Calu3 (cell line): Measurements from ENCODE around the gene PCDHB8. TPM values are rescaled to one million over a fixed set of nuclear protein-coding genes. Genes with fewer than 3 reads are reported as not detected.
"Not testable (repeated sequence)": the region's sequence is repeated elsewhere in the genome, so short reads cannot be mapped to it uniquely, and the experiment has no call there.

ENCODE experiments used
- BruUV-seq: library from RNA; stranded (reverse); fragments of 400-500 nt; replicated peaks from 2 replicates; lab custom pipeline; 2021; lab: Mats Ljungman, UMichigan
- CTCF ChIA-PET: fragments of 300-600 bp; sonication (Branson Sonifier 250); formaldehyde crosslinking; loops from one replicate; lab custom pipeline; 2022; ENCODE audit warnings: antibody characterized with exemption; lab: Charles Lee
- DNase-seq: peaks from one replicate; pipeline ENCODE4 v3.0.0; 2022
- H3K27ac Mint-ChIP-seq: one replicate; pipeline ENCODE4 v1.8.0; 2022; ENCODE audit warnings: mixed read lengths; ENCODE audit not compliant: unreplicated experiment
- H3K27me3 Mint-ChIP-seq: one replicate; pipeline ENCODE4 v1.8.0; 2022; ENCODE audit warnings: mixed read lengths; ENCODE audit not compliant: unreplicated experiment
- H3K36me3 Mint-ChIP-seq: one replicate; pipeline ENCODE4 v1.8.0; 2022; ENCODE audit warnings: mild to moderate bottlenecking, moderate library complexity, mixed read lengths; ENCODE audit not compliant: insufficient read depth, unreplicated experiment
- H3K4me1 Mint-ChIP-seq: one replicate; pipeline ENCODE4 v1.8.0; 2022; ENCODE audit warnings: mild to moderate bottlenecking, low read depth, mixed read lengths; ENCODE audit not compliant: unreplicated experiment
- H3K4me3 Mint-ChIP-seq: one replicate; pipeline ENCODE4 v1.8.0; 2022; ENCODE audit warnings: mild to moderate bottlenecking, low read depth, moderate library complexity, mixed read lengths; ENCODE audit not compliant: unreplicated experiment
- H3K9me3 Mint-ChIP-seq: one replicate; pipeline ENCODE4 v1.8.0; 2022; ENCODE audit warnings: low read depth, mixed read lengths; ENCODE audit not compliant: unreplicated experiment
- CTCF ChIP-seq: fragments of 200-600 bp; IDR thresholded peaks from one replicate; pipeline ENCODE4 v1.8.0; 2022; ENCODE audit warnings: antibody characterized with exemption; ENCODE audit not compliant: unreplicated experiment
- intact Hi-C: fragments of 100-400 bp; cut with micrococcal nuclease; formaldehyde crosslinking; loops from one replicate; pipeline ENCODE4 v1.10.0; 2022; ENCODE audit not compliant: unreplicated experiment
- total RNA-seq: library from RNA; stranded (reverse); gene quantifications from 2 replicates; pipeline ENCODE4 v1.2.3, GENCODE V29; 2022

PCDHB8 gene
- total RNA-seq, 1 experiment from 2014 or later = 0.21 TPM

GRCh38 chr5:141223112-141223783 is 45.7 kb downstream of the PCDHB8 start, which contains the start of gene PCDHB14:
PCDHB14 (plus strand) TSS chr5:141223343; CDS start chr5:141223506, 163 bp downstream.
- no peaks in the 10 kb centered on the region for H3K4me1 Mint-ChIP-seq
- peak within 1 kb of the TSS; percentile 60 for H3K27ac Mint-ChIP-seq

GRCh38 chr5:141224844-141225243 is 47.3 kb downstream of the PCDHB8 start:
- H3K4me3 Mint-ChIP-seq, H3K36me3 Mint-ChIP-seq, BruUV-seq, CTCF ChIA-PET, intact Hi-C loops, H3K27ac Mint-ChIP-seq, DNase-seq, H3K27me3 Mint-ChIP-seq, H3K4me1 Mint-ChIP-seq: not testable (repeated sequence)
- H3K9me3 Mint-ChIP-seq = peaks cover 13% of the 10 kb centered on the region

More at GRCh38 chr5:141223112-141223783, 45.7 kb downstream of the PCDHB8 start, which contains the start of gene PCDHB14:
- peak; percentile 63 for TF ChIP-seq CTCF
- intact Hi-C loops = loop anchor here (1.0 to 2.0 kb wide), 4 partner anchors 180 to 341 kb away; partner anchors contain the start of gene PCDHGA9
- DNase-seq = peak; percentile 66
- H3K9me3 Mint-ChIP-seq = peaks cover 13% of the 10 kb centered on the region
- no peaks in the 10 kb centered on the region for H3K27me3 Mint-ChIP-seq
- peak within 1 kb of the TSS; percentile 75 for H3K4me3 Mint-ChIP-seq
- H3K36me3 Mint-ChIP-seq = peaks cover 7% of the 10 kb centered on the region
- CTCF ChIA-PET = interaction anchor here (0.6 to 1.8 kb wide), 23 partner anchors 36 to 396 kb away, joined by 3 to 43 read pairs (median 5); partner anchors contain the start of genes DIAPH1, PCDHB9, PCDHGA9 and PCDHGB3
- BruUV-seq = TSS peak; percentile 85

- H3K36me3 Mint-ChIP-seq, H3K27ac Mint-ChIP-seq, CTCF ChIA-PET, H3K4me3 Mint-ChIP-seq, intact Hi-C loops, DNase-seq, BruUV-seq, H3K9me3 Mint-ChIP-seq, H3K4me1 Mint-ChIP-seq, H3K27me3 Mint-ChIP-seq: not testable (repeated sequence)
These were observed 47.8 kb downstream of the PCDHB8 start for GRCh38 chr5:141225421-141225820.

Other genes starting within 250 kb of the PCDHB8 start
- 12.6 and 17.1 TPM in 2 replicates for gene PCDHAC2, start 211.3 kb upstream of the PCDHB8 start, total RNA-seq
- gene PCDHB1, start 126.4 kb upstream of the PCDHB8 start, total RNA-seq = not detected in 2 replicates
- 0.24 TPM in 1 of 2 replicates, not detected in the other for gene PCDHB2, start 83.2 kb upstream of the PCDHB8 start, total RNA-seq
- 0.09 and 0.10 TPM in 2 replicates for gene PCDHB3, start 77.3 kb upstream of the PCDHB8 start, total RNA-seq
- gene PCDHB4, start 56.0 kb upstream of the PCDHB8 start, total RNA-seq = not detected in 2 replicates
- not detected in 2 replicates for gene PCDHB5, start 42.6 kb upstream of the PCDHB8 start, total RNA-seq
- not detected in 2 replicates for gene PCDHB6, start 27.7 kb upstream of the PCDHB8 start, total RNA-seq
- 0.26 and 0.37 TPM in 2 replicates for gene PCDHB7, start 5.1 kb upstream of the PCDHB8 start, total RNA-seq
- gene PCDHB16, start 4.6 kb downstream of the PCDHB8 start, total RNA-seq = 0.35 and 0.66 TPM in 2 replicates
- 2.4 and 3.5 TPM in 2 replicates for gene PCDHB9, start 9.4 kb downstream of the PCDHB8 start, total RNA-seq
- gene PCDHB10, start 14.6 kb downstream of the PCDHB8 start, total RNA-seq = 1.0 and 1.2 TPM in 2 replicates
- 0.83 and 0.85 TPM in 2 replicates for gene PCDHB11, start 21.8 kb downstream of the PCDHB8 start, total RNA-seq
- gene PCDHB12, start 30.9 kb downstream of the PCDHB8 start, total RNA-seq = 1.3 and 1.6 TPM in 2 replicates
- 0.86 and 1.1 TPM in 2 replicates for gene PCDHB13, start 36.1 kb downstream of the PCDHB8 start, total RNA-seq
- gene PCDHB14, start 45.6 kb downstream of the PCDHB8 start, total RNA-seq = 5.7 and 6.3 TPM in 2 replicates
- 1.1 and 1.4 TPM in 2 replicates for gene PCDHB15, start 67.6 kb downstream of the PCDHB8 start, total RNA-seq
- gene SLC25A2, start 126.3 kb downstream of the PCDHB8 start, total RNA-seq = 0.26 and 0.27 TPM in 2 replicates
- 73.2 and 79.6 TPM in 2 replicates for gene TAF7, start 143.0 kb downstream of the PCDHB8 start, total RNA-seq
- 0.29 TPM in 1 of 2 replicates, not detected in the other for gene PCDHGA1, start 152.7 kb downstream of the PCDHB8 start, total RNA-seq
- gene PCDHGA2, start 161.0 kb downstream of the PCDHB8 start, total RNA-seq = not detected in 2 replicates
- gene PCDHGA3, start 166.0 kb downstream of the PCDHB8 start, total RNA-seq = not detected in 2 replicates
- 0.19 and 0.20 TPM in 2 replicates for gene PCDHGB1, start 172.3 kb downstream of the PCDHB8 start, total RNA-seq
- gene PCDHGA4, start 177.2 kb downstream of the PCDHB8 start, total RNA-seq = 0.07 TPM in 2 replicates
- 0.34 and 0.38 TPM in 2 replicates for gene PCDHGB2, start 182.2 kb downstream of the PCDHB8 start, total RNA-seq
- gene PCDHGA5, start 186.4 kb downstream of the PCDHB8 start, total RNA-seq = 0.10 and 0.12 TPM in 2 replicates
- gene PCDHGB3, start 192.5 kb downstream of the PCDHB8 start, total RNA-seq = 1.2 and 1.6 TPM in 2 replicates
- gene PCDHGA6, start 196.1 kb downstream of the PCDHB8 start, total RNA-seq = 0.71 and 0.80 TPM in 2 replicates
- gene PCDHGA7, start 205.0 kb downstream of the PCDHB8 start, total RNA-seq = 0.73 and 0.90 TPM in 2 replicates
- 7.0 and 8.2 TPM in 2 replicates for gene PCDHGB4, start 209.9 kb downstream of the PCDHB8 start, total RNA-seq
- 0.95 and 1.1 TPM in 2 replicates for gene PCDHGA8, start 214.8 kb downstream of the PCDHB8 start, total RNA-seq
- gene PCDHGB5, start 220.2 kb downstream of the PCDHB8 start, total RNA-seq = 9.1 and 12.4 TPM in 2 replicates
- gene PCDHGA9, start 225.0 kb downstream of the PCDHB8 start, total RNA-seq = 16.0 and 18.1 TPM in 2 replicates
- gene PCDHGB6, start 230.2 kb downstream of the PCDHB8 start, total RNA-seq = 9.6 and 13.4 TPM in 2 replicates
- gene PCDHGA10, start 235.2 kb downstream of the PCDHB8 start, total RNA-seq = 2.6 and 3.7 TPM in 2 replicates
- gene PCDHGB7, start 239.9 kb downstream of the PCDHB8 start, total RNA-seq = 9.8 and 13.6 TPM in 2 replicates
- gene PCDHGA11, start 243.3 kb downstream of the PCDHB8 start, total RNA-seq = 2.3 and 2.8 TPM in 2 replicates